Activated CD4-positive, alpha-beta T cell treated with anti-CD3 and anti-CD28 coated beads, Interleukin-2, amount 50 U/mL, for 1 hour (primary cell): ENCODE measurements around the gene LCT.
"Not testable (repeated sequence)": the region's sequence is repeated elsewhere in the genome, so short reads cannot be mapped to it uniquely, and the experiment has no call there.

Experiments used
- DNase-seq: peaks from one replicate; pipeline ENCODE4 v3.0.0-alpha.2; 2020

LCT gene

GRCh38 chr2:135796606-135797005 lies 40.4 kb downstream of the LCT start:
- DNase-seq = no peak

GRCh38 chr2:135795641-135796040 lies 41.3 kb downstream of the LCT start:
- DNase-seq = not testable (repeated sequence)

GRCh38 chr2:135792401-135793150 lies 44.4 kb downstream of the LCT start:
- no peak for DNase-seq

- no peak for DNase-seq
Measured at GRCh38 chr2:135791418-135792190, 45.4 kb downstream of the LCT start.

- DNase-seq = no peak
Measured at GRCh38 chr2:135790423-135790822, 46.6 kb downstream of the LCT start.

GRCh38 chr2:135786823-135787222 lies 50.2 kb downstream of the LCT start:
- DNase-seq = no peak

GRCh38 chr2:135785032-135785431 lies 52.0 kb downstream of the LCT start:
- no peak for DNase-seq

GRCh38 chr2:135783439-135783838 lies 53.5 kb downstream of the LCT start:
- no peak for DNase-seq

GRCh38 chr2:135782231-135782630 lies 54.8 kb downstream of the LCT start:
- no peak for DNase-seq

GRCh38 chr2:135776367-135776766 lies 60.6 kb downstream of the LCT start:
- no peak for DNase-seq

GRCh38 chr2:135775420-135775819 lies 61.6 kb downstream of the LCT start:
- no peak for DNase-seq

- no peak for DNase-seq
Measured at GRCh38 chr2:135773917-135774316, 63.1 kb downstream of the LCT start.

GRCh38 chr2:135773319-135773718 lies 63.7 kb downstream of the LCT start:
- DNase-seq = no peak

- DNase-seq = no peak
Measured at GRCh38 chr2:135768863-135769262, 68.1 kb downstream of the LCT start.

- DNase-seq = no peak
Measured at GRCh38 chr2:135762530-135762929, 74.5 kb downstream of the LCT start.

- DNase-seq = no peak
Measured at GRCh38 chr2:135762022-135762421, 75.0 kb downstream of the LCT start.

GRCh38 chr2:135756692-135757091 lies 80.3 kb downstream of the LCT start:
- DNase-seq = no peak

GRCh38 chr2:135755573-135755972 lies 81.4 kb downstream of the LCT start:
- no peak for DNase-seq

- no peak for DNase-seq
Measured at GRCh38 chr2:135745545-135745944, 91.4 kb downstream of the LCT start.

- peak; percentile 23 for DNase-seq
Measured at GRCh38 chr2:135744760-135745314, 92.1 kb downstream of the LCT start.

GRCh38 chr2:135743860-135744259 lies 93.1 kb downstream of the LCT start:
- DNase-seq = no peak

GRCh38 chr2:135742325-135742757 lies 94.6 kb downstream of the LCT start:
- DNase-seq = no peak

GRCh38 chr2:135741395-135742324 lies 95.3 kb downstream of the LCT start, which contains the start of gene UBXN4:
UBXN4 (plus strand) TSS chr2:135741855; CDS start chr2:135741930, 75 bp downstream.
- peak; percentile 92 for DNase-seq
